Left ventricle myocardium inferior (tissue), 1 donor: Measurements from ENCODE around the gene IFI30. TPM values are rescaled to one million over a fixed set of nuclear protein-coding genes. Genes with fewer than 3 reads are reported as not detected.
"Not testable (repeated sequence)": the region's sequence is repeated elsewhere in the genome, so short reads cannot be mapped to it uniquely, and the experiment has no call there.

Source experiments
- DNase-seq: peaks from one replicate; pipeline ENCODE4 v3.0.0-alpha.2; 2020
- H3K27ac ChIP-seq: fragments of 200-600 bp; replicated peaks from 2 replicates; pipeline ENCODE4 v1.8.0; 2021
- H3K27me3 ChIP-seq: fragments of 200-600 bp; 2 replicates; pipeline ENCODE4 v1.8.0; 2021; ENCODE audit warnings: low read depth
- H3K36me3 ChIP-seq: fragments of 200-600 bp; 2 replicates; pipeline ENCODE4 v1.8.0; 2021
- H3K4me1 ChIP-seq: fragments of 200-600 bp; 2 replicates; pipeline ENCODE4 v1.8.0; 2021
- H3K4me3 ChIP-seq: fragments of 200-600 bp; 2 replicates; pipeline ENCODE4 v1.8.0; 2021; ENCODE audit warnings: mild to moderate bottlenecking, moderate library complexity
- H3K9me3 ChIP-seq: fragments of 200-600 bp; replicated peaks from 2 replicates; pipeline ENCODE4 v1.8.0; 2021
- intact Hi-C: fragments of 100-400 bp; cut with micrococcal nuclease; formaldehyde crosslinking; loops from one replicate; pipeline ENCODE4 v1.11.0; 2022
- total RNA-seq: library from RNA; stranded (reverse); fragmentation: NEBNext Ultra II Directional; extraction: Animal tissue kit (Norgen Biotek cat#: 25700); gene quantifications from one replicate; pipeline ENCODE4 v1.2.1, GENCODE V29; 2021
- TF ChIP-seq, protein P1 (sequence below): fragments of 200-600 bp; IDR thresholded peaks from 2 replicates; pipeline ENCODE4 v1.8.0; 2021; ENCODE audit warnings: antibody characterized with exemption, mild to moderate bottlenecking, borderline replicate concordance
- donor health status: DM: no; HTN: yes; CAD: no; lungs with severe emphysema.

The IFI30 gene
- total RNA-seq, 1 donor from 2014 or later: 23.3 TPM

GRCh38 chr19:18157465-18158063 lies 16.0 kb upstream of the IFI30 start:
- Histone ChIP-seq H3K36me3 (peaks cover 21% of the 10 kb centered on the region), H3K4me3 (peak overlapping the region; percentile 7), H3K9me3 (no peaks in the 10 kb centered on the region), H3K27me3 (no peaks in the 10 kb centered on the region), H3K27ac (peak overlapping the region; percentile 88), H3K4me1 (peaks cover 70% of the 10 kb centered on the region)
- DNase-seq: no peak
- TF ChIP-seq, protein P1, sequence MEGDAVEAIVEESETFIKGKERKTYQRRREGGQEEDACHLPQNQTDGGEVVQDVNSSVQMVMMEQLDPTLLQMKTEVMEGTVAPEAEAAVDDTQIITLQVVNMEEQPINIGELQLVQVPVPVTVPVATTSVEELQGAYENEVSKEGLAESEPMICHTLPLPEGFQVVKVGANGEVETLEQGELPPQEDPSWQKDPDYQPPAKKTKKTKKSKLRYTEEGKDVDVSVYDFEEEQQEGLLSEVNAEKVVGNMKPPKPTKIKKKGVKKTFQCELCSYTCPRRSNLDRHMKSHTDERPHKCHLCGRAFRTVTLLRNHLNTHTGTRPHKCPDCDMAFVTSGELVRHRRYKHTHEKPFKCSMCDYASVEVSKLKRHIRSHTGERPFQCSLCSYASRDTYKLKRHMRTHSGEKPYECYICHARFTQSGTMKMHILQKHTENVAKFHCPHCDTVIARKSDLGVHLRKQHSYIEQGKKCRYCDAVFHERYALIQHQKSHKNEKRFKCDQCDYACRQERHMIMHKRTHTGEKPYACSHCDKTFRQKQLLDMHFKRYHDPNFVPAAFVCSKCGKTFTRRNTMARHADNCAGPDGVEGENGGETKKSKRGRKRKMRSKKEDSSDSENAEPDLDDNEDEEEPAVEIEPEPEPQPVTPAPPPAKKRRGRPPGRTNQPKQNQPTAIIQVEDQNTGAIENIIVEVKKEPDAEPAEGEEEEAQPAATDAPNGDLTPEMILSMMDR: no peak
- intact Hi-C loops: no loop called here

- intact Hi-C loops: no loop called here
- no peak for DNase-seq
- Histone ChIP-seq H3K9me3 (no peaks in the 10 kb centered on the region), H3K27ac (no peak overlapping the region), H3K4me1 (peaks cover 63% of the 10 kb centered on the region), H3K36me3 (peaks cover 30% of the 10 kb centered on the region), H3K27me3 (no peaks in the 10 kb centered on the region), H3K4me3 (no peak overlapping the region)
- TF ChIP-seq, protein P1: no peak
These were observed 15.1 kb upstream of the IFI30 start for GRCh38 chr19:18158467-18158866.

GRCh38 chr19:18159059-18159616 lies 14.5 kb upstream of the IFI30 start:
- H3K4me3 ChIP-seq, H3K9me3 ChIP-seq, DNase-seq, H3K27me3 ChIP-seq, intact Hi-C loops, H3K27ac ChIP-seq: not testable (repeated sequence)
- Histone ChIP-seq H3K4me1 (peaks cover 57% of the 10 kb centered on the region), H3K36me3 (peaks cover 36% of the 10 kb centered on the region)

DNA sequence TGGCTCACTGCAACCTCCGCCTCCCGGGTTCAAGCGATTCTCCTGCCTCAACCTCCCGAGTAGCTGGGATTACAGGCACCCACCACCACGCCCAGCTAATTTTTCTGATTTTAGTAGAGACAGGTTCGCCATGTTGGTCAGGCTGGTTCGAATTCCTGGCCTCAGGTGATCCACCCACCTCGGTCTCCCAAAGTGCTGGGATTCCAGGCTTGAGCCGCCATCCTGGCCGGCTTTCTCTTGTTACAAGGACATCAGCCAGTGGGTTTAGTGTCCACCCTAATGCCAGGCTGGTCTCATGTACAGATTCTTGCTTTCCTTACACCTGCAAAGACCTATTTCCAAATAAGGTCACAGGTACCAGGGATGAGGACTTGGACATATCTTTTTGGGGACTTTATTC lies 13.8 kb upstream of the IFI30 start:
- Histone ChIP-seq H3K27ac (peak overlapping the region; percentile 91), H3K27me3 (no peaks in the 10 kb centered on the region), H3K4me1 (peaks cover 51% of the 10 kb centered on the region), H3K4me3 (no peak overlapping the region), H3K9me3 (no peaks in the 10 kb centered on the region), H3K36me3 (peaks cover 43% of the 10 kb centered on the region)
- no peak for DNase-seq
- intact Hi-C loops: no loop called here
- TF ChIP-seq, protein P1: no peak

- DNase-seq: no peak
- peak overlapping the region; percentile 66 for H3K4me3 ChIP-seq
- H3K4me1 ChIP-seq: peaks cover 46% of the 10 kb centered on the region
- TF ChIP-seq, protein P1: no peak
- H3K9me3 ChIP-seq: no peaks in the 10 kb centered on the region
- intact Hi-C loops: no loop called here
- H3K27me3 ChIP-seq: no peaks in the 10 kb centered on the region
- peak overlapping the region; percentile 91 for H3K27ac ChIP-seq
- peaks cover 48% of the 10 kb centered on the region for H3K36me3 ChIP-seq
These were observed 13.1 kb upstream of the IFI30 start for GRCh38 chr19:18160493-18160970.

DNA sequence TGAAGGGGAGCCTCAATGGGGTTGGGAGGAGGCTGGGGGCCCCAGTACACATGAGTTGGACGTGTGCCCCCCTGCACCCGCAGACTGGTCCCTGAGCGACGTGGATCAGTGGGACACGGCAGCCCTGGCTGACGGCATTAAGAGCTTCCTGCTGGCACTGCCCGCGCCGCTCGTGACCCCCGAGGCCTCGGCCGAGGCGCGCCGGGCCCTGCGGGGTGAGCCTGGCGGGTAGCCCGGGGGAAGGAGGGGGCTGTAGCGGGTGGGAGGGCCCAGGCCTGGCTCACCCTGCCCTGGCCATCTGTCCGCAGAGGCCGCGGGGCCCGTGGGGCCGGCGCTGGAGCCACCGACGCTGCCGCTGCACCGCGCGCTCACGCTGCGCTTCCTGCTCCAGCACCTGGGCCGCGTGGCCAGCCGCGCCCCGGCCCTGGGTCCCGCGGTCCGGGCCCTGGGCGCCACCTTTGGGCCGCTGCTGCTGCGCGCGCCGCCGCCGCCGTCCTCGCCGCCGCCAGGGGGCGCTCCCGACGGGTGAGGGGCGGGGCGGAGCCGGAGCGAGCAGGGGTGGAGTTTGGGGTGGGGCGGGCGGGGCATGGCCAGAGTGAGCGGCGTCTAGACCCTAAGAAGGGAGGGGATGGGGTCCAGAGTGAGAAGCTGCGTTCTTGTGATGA lies 12.5 kb upstream of the IFI30 start:
- Histone ChIP-seq H3K27me3 (no peaks in the 10 kb centered on the region), H3K4me3 (peak overlapping the region; percentile 66), H3K9me3 (no peaks in the 10 kb centered on the region), H3K27ac (peak overlapping the region; percentile 91), H3K36me3 (peaks cover 48% of the 10 kb centered on the region), H3K4me1 (peaks cover 40% of the 10 kb centered on the region)
- intact Hi-C loops: no loop called here
- DNase-seq: peak; percentile 71
- TF ChIP-seq, protein P1: peak; percentile 72
